Endothelial cell of umbilical vein (primary cell): ENCODE measurements around the gene RANBP3L. TPM values are rescaled to one million over a fixed set of nuclear protein-coding genes. Genes with fewer than 3 reads are reported as not detected.

Experiments
- BruUV-seq: library from RNA; stranded (reverse); fragments of 400-500 nt; replicated peaks from 2 replicates; lab custom pipeline; 2021; lab: Mats Ljungman, UMichigan
- CTCF ChIA-PET: fragments of 300-600, 350-600 bp; sonication (Branson Sonifier 250); formaldehyde crosslinking; loops from one replicate; lab custom pipeline; 2021; ENCODE audit warnings: antibody characterized with exemption, inconsistent platforms; lab: Charles Lee
- POLR2A ChIA-PET: fragments of 300-600, 350-600 bp; sonication (Branson Sonifier 250); formaldehyde crosslinking; loops from one replicate; lab custom pipeline; 2021; ENCODE audit warnings: antibody characterized with exemption, inconsistent platforms; lab: Charles Lee
- DNase-seq: peaks from one replicate; pipeline ENCODE4 v3.0.0-alpha.2; 2011; ENCODE audit warnings: low read depth, low spot score
- FAIRE-seq: peaks from 2 replicates; lab custom pipeline; 2011; peaks lifted over from hg19 to GRCh38; lab: Jason Lieb, UNC
- H2AFZ ChIP-seq: 2 replicates; pipeline ENCODE4 v1.6.0; 2012; ENCODE audit warnings: low read depth, low read length, control low read depth, inconsistent platforms
- H3K27ac ChIP-seq: 2 replicates; pipeline ENCODE4 v1.5.1; 2011; ENCODE audit warnings: low read depth, mild to moderate bottlenecking, control low read depth, low read length, moderate library complexity; ENCODE audit not compliant: insufficient read depth
- H3K27me3 ChIP-seq, 2 experiments: 2 replicates each; pipeline versions ENCODE4 v1.6.0 to v1.6.1; 2011; ENCODE audit warnings: low read length in 2 of 2, mixed read lengths in 1 of 2; ENCODE audit not compliant: control insufficient read depth in 2 of 2, insufficient read depth in 2 of 2
- H3K36me3 ChIP-seq, 2 experiments: 2 replicates in 1 of 2; 3 replicates in 1 of 2; pipeline ENCODE4 v1.5.1; 2011; ENCODE audit warnings: low read length in 2 of 2, mild to moderate bottlenecking in 1 of 2, moderate library complexity in 1 of 2; ENCODE audit not compliant: control insufficient read depth in 2 of 2, insufficient read depth in 2 of 2; ENCODE audit errors: extremely low read depth in 1 of 2
- H3K4me1 ChIP-seq: 3 replicates; pipeline ENCODE4 v1.5.1; 2011; ENCODE audit warnings: mild to moderate bottlenecking, low read length; ENCODE audit not compliant: control insufficient read depth, insufficient read depth; ENCODE audit errors: extremely low read depth
- H3K4me2 ChIP-seq: 2 replicates; pipeline ENCODE4 v1.6.1; 2011; ENCODE audit warnings: low read length, control low read depth, mixed read lengths; ENCODE audit not compliant: insufficient read depth
- H3K4me3 ChIP-seq, 3 experiments: fragments of 200-600 bp in 1 of 3; sonication (generic), shearing (Covaris generic) in 1 of 3; replicated peaks in 1 of 3; 2 replicates each; pipeline ENCODE4 v1.5.1; 2011 to 2016; ENCODE audit warnings: control low read depth in 3 of 3, low read length in 3 of 3, mild to moderate bottlenecking in 2 of 3, inconsistent platforms in 1 of 3, low read depth in 1 of 3, moderate library complexity in 1 of 3; ENCODE audit not compliant: insufficient read depth in 1 of 3
- H3K79me2 ChIP-seq: 2 replicates; pipeline ENCODE4 v1.6.0; 2012; ENCODE audit warnings: low read length, inconsistent platforms; ENCODE audit not compliant: control insufficient read depth, insufficient read depth
- H3K9ac ChIP-seq: replicated peaks from 2 replicates; pipeline ENCODE3; 2011; ENCODE audit warnings: low read length, control low read depth; ENCODE audit not compliant: insufficient read depth; ENCODE audit errors: extremely low read depth
- H3K9me1 ChIP-seq: replicated peaks from 3 replicates; pipeline ENCODE4 v1.6.0; 2011; ENCODE audit warnings: mild to moderate bottlenecking, low read length; ENCODE audit not compliant: control insufficient read depth, insufficient read depth; ENCODE audit errors: extremely low read depth
- H3K9me3 ChIP-seq: replicated peaks from 2 replicates; pipeline ENCODE4 v1.5.1; 2012; ENCODE audit warnings: low read length, inconsistent platforms; ENCODE audit not compliant: control insufficient read depth, insufficient read depth
- H4K20me1 ChIP-seq: replicated peaks from 2 replicates; pipeline ENCODE3; 2011; ENCODE audit warnings: mild to moderate bottlenecking, low read length; ENCODE audit not compliant: control insufficient read depth, insufficient read depth; ENCODE audit errors: extremely low read depth
- CTCF ChIP-seq, 2 donors: IDR thresholded peaks; 1 replicate in 1 of 2; 2 replicates in 1 of 2; pipeline ENCODE4 v1.5.1; 2011; ENCODE audit warnings: low read length in 2 of 2, mild to moderate bottlenecking in 2 of 2, moderate library complexity in 2 of 2, control low read depth in 1 of 2, inconsistent platforms in 1 of 2, low read depth in 1 of 2; ENCODE audit not compliant: insufficient read depth in 1 of 2; ENCODE audit errors: extremely low read depth in 1 of 2
- EZH2 ChIP-seq: IDR thresholded peaks from 2 replicates; pipeline ENCODE4 v1.6.1; 2012; ENCODE audit warnings: borderline replicate concordance, low read depth, mild to moderate bottlenecking, moderate library complexity, low read length, inconsistent platforms; ENCODE audit not compliant: severe bottlenecking
- FOS ChIP-seq: IDR thresholded peaks from 2 replicates; pipeline ENCODE4 v1.6.1; 2011; ENCODE audit warnings: mild to moderate bottlenecking, low read length, moderate library complexity, borderline replicate concordance; ENCODE audit not compliant: insufficient read depth
- GATA2 ChIP-seq: IDR thresholded peaks from 2 replicates; pipeline ENCODE4 v1.7.0; 2011; ENCODE audit warnings: low read depth, mild to moderate bottlenecking, moderate library complexity, mixed read lengths, low read length; ENCODE audit not compliant: insufficient read length, insufficient read depth
- JUN ChIP-seq: IDR thresholded peaks from 2 replicates; pipeline ENCODE4 v1.6.1; 2011; ENCODE audit warnings: borderline replicate concordance, low read depth; ENCODE audit not compliant: insufficient read length, insufficient read depth
- MAX ChIP-seq: IDR thresholded peaks from 2 replicates; pipeline ENCODE4 v1.6.1; 2011; ENCODE audit not compliant: insufficient read depth, insufficient read length
- MYC ChIP-seq: IDR thresholded peaks from one replicate; pipeline ENCODE4 v1.6.1; 2011; ENCODE audit warnings: mild to moderate bottlenecking, low read depth, low read length
- POLR2A ChIP-seq: IDR thresholded peaks from 2 replicates; pipeline ENCODE4 v1.6.1; 2012; ENCODE audit warnings: low read depth, mild to moderate bottlenecking, control low read depth, low read length
- POLR2AphosphoS5 ChIP-seq: IDR thresholded peaks from 2 replicates; pipeline ENCODE4 v1.6.1; 2012; ENCODE audit warnings: low read depth, mild to moderate bottlenecking, control low read depth, low read length, moderate library complexity; ENCODE audit not compliant: insufficient read depth
- dilution Hi-C: fragments of 300-500 bp; cut with MboI; formaldehyde crosslinking; loops from one replicate; pipeline ENCODE4 v1.15.0; 2019; ENCODE audit warnings: low sequenced_read_pairs; ENCODE audit not compliant: extremely low pct_ligation_motif_present
- intact Hi-C: fragments of 100-400 bp; cut with micrococcal nuclease; formaldehyde crosslinking; loops from one replicate; pipeline ENCODE4 v1.10.0; 2022
- polyA plus RNA-seq, 4 experiments: library from polyadenylated mRNA; depleted of rRNA in 3 of 4; stranded (reverse) in 3 of 4; unstranded in 1 of 4; fragments of >200 nt; gene quantifications; 2 replicates each; pipeline versions ENCODE4 v1.2.1 to v1.2.3, GENCODE V29; 2011 to 2012; ENCODE audit warnings: missing spikeins in 1 of 4
- total RNA-seq: library from RNA; stranded (reverse); gene quantifications from 2 replicates; pipeline ENCODE4 v1.2.3, GENCODE V29; 2021

RANBP3L gene
- total and polyA plus RNA-seq, 2 donors (not counting 3 experiments of a cell fraction or from before 2014, with no cell fraction given), result not detected

GRCh38 chr5:36239370-36240293 lies 62.1 kb downstream of the RANBP3L start:
- Histone ChIP-seq H3K9me1 (no peaks in the 10 kb centered on the region), H3K9ac (no peak overlapping the region), H3K4me2 (peak overlapping the region; percentile 56), H3K79me2 (peaks cover 14% of the 10 kb centered on the region), H3K36me3 (no peaks in the 10 kb centered on the region), H3K4me3 (no peak overlapping the region), H3K27me3 (no peaks in the 10 kb centered on the region), H3K9me3 (no peaks in the 10 kb centered on the region), H3K4me1 (peaks cover 16% of the 10 kb centered on the region), H2AFZ (no peak overlapping the region), H4K20me1 (no peaks in the 10 kb centered on the region), H3K27ac (no peak overlapping the region)
- dilution Hi-C loops, result no loop called here
- CTCF ChIA-PET, result interaction anchor here (1.2 to 3.5 kb wide), 6 partner anchors 12 to 160 kb away, joined by 4 to 44 read pairs (median 6); partner anchors contain the start of genes LMBRD2 and SKP2
- DNase-seq (no peak), FAIRE-seq (no peak)
- intact Hi-C loops, result loop anchor here (2.0 to 10.0 kb wide), 4 partner anchors 31 to 638 kb away; partner anchors contain the start of gene NIPBL
- POLR2A ChIA-PET, result no interaction called here
- TF ChIP-seq GATA2 (no peak), MYC (no peak), POLR2AphosphoS5 (no peak), EZH2 (no peak), CTCF (IDR thresholded peaks at IDR 0.05; ENCODE audit: extremely low read depth in 1 of 2, insufficient read depth in 1 of 2, low read depth in 1 of 2, low read length in 2 of 2) (no peak), JUN (no peak), FOS (no peak), POLR2A (no peak), MAX (no peak)
- no TSS peak for BruUV-seq
